HCT116 (cell line): Measurements from ENCODE around the gene ARL15. TPM values are rescaled to one million over a fixed set of nuclear protein-coding genes. Genes with fewer than 3 reads are reported as not detected.

Experiments used
- ATAC-seq: fragments of 200-7000 bp; cut with Tn5 transposase; 2 replicates; pipeline ENCODE4 v1.9.1; 2020; ENCODE audit warnings: mild to moderate bottlenecking, moderate library complexity
- BruUV-seq: library from RNA; stranded (reverse); fragments of 400-500 nt; replicated peaks from 2 replicates; lab custom pipeline; 2021; lab: Mats Ljungman, UMichigan
- CTCF ChIA-PET: fragments of 300-600 bp; sonication (Branson Sonifier 250); formaldehyde crosslinking; loops from one replicate; lab custom pipeline; 2021; ENCODE audit warnings: antibody characterized with exemption; lab: Charles Lee
- POLR2A ChIA-PET: fragments of 300-600, 350-600 bp; sonication (Branson Sonifier 250); formaldehyde crosslinking; loops from one replicate; lab custom pipeline; 2021; ENCODE audit warnings: antibody characterized with exemption; lab: Charles Lee
- RAD21 ChIA-PET, 2 experiments: fragments of 300-600 bp; sonication (Branson Sonifier 250); formaldehyde crosslinking; loops; one replicate each; lab custom pipeline; 2023; ENCODE audit warnings: low total read pairs in 2 of 2; ENCODE audit not compliant: uncharacterized antibody in 2 of 2, unreplicated experiment in 2 of 2, low non-redundant PET in 1 of 2; lab: Charles Lee
- DNase-seq: peaks from one replicate; pipeline ENCODE4 v3.0.0-alpha.2; 2010; ENCODE audit warnings: low read depth, low spot score
- H2AFZ ChIP-seq: fragments of 200-600 bp; shearing (Covaris generic), sonication (generic); 2 replicates; pipeline ENCODE4 v1.6.1; 2017; ENCODE audit warnings: low read depth, mixed run types, mixed read lengths, antibody characterized with exemption, low read length; ENCODE audit not compliant: poor library complexity, severe bottlenecking
- H3K27ac ChIP-seq: 2 replicates; pipeline ENCODE4 v1.5.1; 2012; ENCODE audit warnings: low read depth, low read length
- H3K27me3 ChIP-seq: fragments of 200-600 bp; sonication (generic); 2 replicates; pipeline ENCODE4 v1.6.1; 2016; ENCODE audit warnings: mixed run types, low read length, mixed read lengths; ENCODE audit not compliant: insufficient read depth
- H3K36me3 ChIP-seq, 2 experiments: fragments of 200-500 bp in 1 of 2; fragments of 200-600 bp in 1 of 2; sonication (Bioruptor generic) in 1 of 2; sonication (generic) in 1 of 2; 2 replicates each; pipeline versions ENCODE4 v1.5.1 to v1.6.1; 2014 to 2016; ENCODE audit warnings: low read length in 2 of 2, inconsistent platforms in 1 of 2, mixed read lengths in 1 of 2, mixed run types in 1 of 2; ENCODE audit not compliant: insufficient read depth in 2 of 2, control insufficient read depth in 1 of 2
- H3K4me1 ChIP-seq, 2 experiments: fragments of 200-600 bp in 1 of 2; sonication (generic) in 1 of 2; 2 replicates each; pipeline versions ENCODE4 v1.5.1 to v1.6.1; 2012 to 2017; ENCODE audit warnings: low read length in 2 of 2, inconsistent platforms in 1 of 2, mild to moderate bottlenecking in 1 of 2, mixed read lengths in 1 of 2, mixed run types in 1 of 2, moderate library complexity in 1 of 2; ENCODE audit not compliant: insufficient read depth in 2 of 2, control insufficient read depth in 1 of 2
- H3K4me2 ChIP-seq: fragments of 200-600 bp; sonication (generic); 2 replicates; pipeline ENCODE4 v1.6.1; 2017; ENCODE audit warnings: mixed run types, low read length, mixed read lengths
- H3K4me3 ChIP-seq, 2 experiments: fragments of 200-600 bp in 1 of 2; sonication (generic) in 1 of 2; replicated peaks in 1 of 2; 2 replicates each; pipeline ENCODE4 v1.5.1; 2011 to 2016; ENCODE audit warnings: low read length in 2 of 2, control low read depth in 1 of 2, low read depth in 1 of 2, mild to moderate bottlenecking in 1 of 2, mixed read lengths in 1 of 2, mixed run types in 1 of 2
- H3K79me2 ChIP-seq: fragments of 200-600 bp; sonication (generic); 2 replicates; pipeline ENCODE4 v1.6.1; 2017; ENCODE audit warnings: mild to moderate bottlenecking, mixed run types, low read length, moderate library complexity, mixed read lengths; ENCODE audit not compliant: insufficient read depth
- H3K9ac ChIP-seq: fragments of 200-600 bp; sonication (generic); 2 replicates; pipeline ENCODE4 v1.6.1; 2016; ENCODE audit warnings: low read length, mixed read lengths
- H3K9me2 ChIP-seq: fragments of 200-600 bp; sonication (generic), shearing (Covaris generic); 2 replicates; pipeline ENCODE4 v1.6.1; 2017; ENCODE audit warnings: mixed run types, mild to moderate bottlenecking, moderate library complexity; ENCODE audit not compliant: insufficient read depth
- H3K9me3 ChIP-seq, 2 experiments: fragments of 200-500 bp in 1 of 2; fragments of 200-600 bp in 1 of 2; sonication (Bioruptor generic) in 1 of 2; sonication (generic) in 1 of 2; 2 replicates each; pipeline ENCODE4 v1.6.1; 2014 to 2017; ENCODE audit warnings: low read length in 2 of 2, mixed read lengths in 2 of 2, inconsistent platforms in 1 of 2, low read depth in 1 of 2, mild to moderate bottlenecking in 1 of 2, mixed run types in 1 of 2, moderate library complexity in 1 of 2; ENCODE audit not compliant: control insufficient read depth in 1 of 2, insufficient read depth in 1 of 2
- H4K20me1 ChIP-seq: fragments of 200-600 bp; sonication (generic), shearing (Covaris generic); 2 replicates; pipeline ENCODE4 v1.6.1; 2017; ENCODE audit warnings: mixed run types, mild to moderate bottlenecking, moderate library complexity; ENCODE audit not compliant: insufficient read depth
- ATF3 ChIP-seq: IDR thresholded peaks from 2 replicates; pipeline ENCODE4 v1.6.1; 2012
- CBX3 ChIP-seq: IDR thresholded peaks from 2 replicates; pipeline ENCODE4 v1.6.1; 2012; ENCODE audit warnings: low read depth
- ELF1 ChIP-seq: IDR thresholded peaks from 2 replicates; pipeline ENCODE4 v1.6.1; 2012; ENCODE audit warnings: low read depth, borderline replicate concordance
- EZH2 ChIP-seq: fragments of 200-600 bp; sonication (generic); IDR thresholded peaks from 2 replicates; pipeline ENCODE4 v1.6.1; 2017; ENCODE audit warnings: antibody characterized with exemption, mixed run types
- EZH2phosphoT487 ChIP-seq: fragments of 200-600 bp; IDR thresholded peaks from 2 replicates; pipeline ENCODE4 v1.6.1; 2018; ENCODE audit warnings: antibody characterized with exemption, borderline replicate concordance
- FOSL1 ChIP-seq: IDR thresholded peaks from 2 replicates; pipeline ENCODE4 v1.6.1; 2012; ENCODE audit warnings: low read depth
- MAX ChIP-seq: IDR thresholded peaks from 2 replicates; pipeline ENCODE4 v1.6.1; 2012
- POLR2A ChIP-seq: IDR thresholded peaks from 2 replicates; pipeline ENCODE4 v1.7.0; 2011; ENCODE audit warnings: borderline replicate concordance; ENCODE audit not compliant: insufficient read depth, insufficient read length; ENCODE audit errors: extremely low read depth
- POLR2AphosphoS5 ChIP-seq: IDR thresholded peaks from 2 replicates; pipeline ENCODE4 v1.6.1; 2011; ENCODE audit warnings: mild to moderate bottlenecking, low read depth, low read length, moderate library complexity
- RAD21 ChIP-seq: IDR thresholded peaks from 2 replicates; pipeline ENCODE4 v1.6.1; 2012; ENCODE audit warnings: low read depth, mild to moderate bottlenecking
- SIN3A ChIP-seq: IDR thresholded peaks from 2 replicates; pipeline ENCODE4 v1.6.1; 2012; ENCODE audit warnings: low read depth
- SP1 ChIP-seq: IDR thresholded peaks from 2 replicates; pipeline ENCODE4 v1.6.1; 2012; ENCODE audit warnings: low read depth
- SRF ChIP-seq: IDR thresholded peaks from 2 replicates; pipeline ENCODE4 v1.6.1; 2012; ENCODE audit warnings: low read depth
- YY1 ChIP-seq: IDR thresholded peaks from 2 replicates; pipeline ENCODE4 v1.6.1; 2011; ENCODE audit warnings: low read length, low read depth, moderate library complexity, mild to moderate bottlenecking; ENCODE audit not compliant: insufficient replicate concordance; ENCODE audit errors: extremely low read depth
- ZBTB33 ChIP-seq: IDR thresholded peaks from 2 replicates; pipeline ENCODE4 v1.6.1; 2011; ENCODE audit warnings: mild to moderate bottlenecking, low read length, moderate library complexity; ENCODE audit not compliant: insufficient replicate concordance; ENCODE audit errors: extremely low read depth
- ZNF274 ChIP-seq: fragments of 200-500 bp; sonication (Bioruptor generic); IDR thresholded peaks from 2 replicates; pipeline ENCODE4 v1.6.1; 2014; ENCODE audit warnings: mild to moderate bottlenecking, low read depth, low read length, inconsistent platforms
- intact Hi-C: fragments of 100-400 bp; cut with micrococcal nuclease; formaldehyde crosslinking; loops from 2 replicates; pipeline ENCODE4 v1.10.0; 2022
- total RNA-seq: library from RNA; stranded (reverse); gene quantifications from one replicate; pipeline ENCODE4 v1.2.1, GENCODE V29; 2021; ENCODE audit not compliant: unreplicated experiment

ARL15 gene
- total RNA-seq, 1 experiment from 2014 or later: 15.0 TPM

GRCh38 chr5:54282876-54283275 is 27.5 kb downstream of the ARL15 start:
- DNase-seq (no peak), ATAC-seq (no peak)
- Histone ChIP-seq H3K4me3 (no peak overlapping the region), H3K36me3 (no peaks in the 10 kb centered on the region), H3K27me3 (no peaks in the 10 kb centered on the region), H3K4me1 (no peaks in the 10 kb centered on the region), H3K9ac (no peak overlapping the region), H3K4me2 (no peak overlapping the region), H2AFZ (no peak overlapping the region), H4K20me1 (no peaks in the 10 kb centered on the region), H3K27ac (no peak overlapping the region), H3K9me2 (no peaks in the 10 kb centered on the region), H3K9me3 (no peaks in the 10 kb centered on the region), H3K79me2 (no peaks in the 10 kb centered on the region)
- no peak for TF ChIP-seq POLR2A
- intact Hi-C loops: no loop called here
- ChIA-PET CTCF (no interaction called here), POLR2A (no interaction called here), RAD21 (no interaction called here)
- BruUV-seq: no TSS peak

- Histone ChIP-seq H3K79me2 (no peaks in the 10 kb centered on the region), H3K27me3 (no peaks in the 10 kb centered on the region), H3K4me2 (no peak overlapping the region), H3K9me3 (no peaks in the 10 kb centered on the region), H3K27ac (no peak overlapping the region), H3K9ac (no peak overlapping the region), H3K4me1 (no peaks in the 10 kb centered on the region), H3K4me3 (no peak overlapping the region), H3K9me2 (no peaks in the 10 kb centered on the region), H2AFZ (no peak overlapping the region), H3K36me3 (no peaks in the 10 kb centered on the region), H4K20me1 (no peaks in the 10 kb centered on the region)
- CTCF ChIA-PET: no interaction called here
- TF ChIP-seq POLR2A: no peak
- no peak for TF ChIP-seq CBX3
- no peak for TF ChIP-seq EZH2
- no peak for TF ChIP-seq POLR2AphosphoS5
- TF ChIP-seq YY1: no peak
- no peak for TF ChIP-seq SIN3A
- TF ChIP-seq MAX: no peak
- no peak for TF ChIP-seq ZBTB33
- TF ChIP-seq FOSL1: no peak
- TF ChIP-seq ZNF274: no peak
- no peak for TF ChIP-seq EZH2phosphoT487
- TF ChIP-seq ELF1: no peak
- no peak for TF ChIP-seq RAD21
- TF ChIP-seq SRF: no peak
- no peak for TF ChIP-seq ATF3
- TF ChIP-seq SP1: no peak
- DNase-seq (no peak), ATAC-seq (no peak)
- intact Hi-C loops: no loop called here
- BruUV-seq: no TSS peak
- RAD21 ChIA-PET: no interaction called here
- POLR2A ChIA-PET: no interaction called here
Observed at GRCh38 chr5:54281960-54282692, 28.2 kb downstream of the ARL15 start.
